ENCODE data around the gene EBPL. TPM values are rescaled to one million over a fixed set of nuclear protein-coding genes. Genes with fewer than 3 reads are reported as not detected.

The EBPL gene
- polyA plus RNA-seq, 1 of the 3 experiments (the other 2 are of a cell fraction): 113 TPM

DNA sequence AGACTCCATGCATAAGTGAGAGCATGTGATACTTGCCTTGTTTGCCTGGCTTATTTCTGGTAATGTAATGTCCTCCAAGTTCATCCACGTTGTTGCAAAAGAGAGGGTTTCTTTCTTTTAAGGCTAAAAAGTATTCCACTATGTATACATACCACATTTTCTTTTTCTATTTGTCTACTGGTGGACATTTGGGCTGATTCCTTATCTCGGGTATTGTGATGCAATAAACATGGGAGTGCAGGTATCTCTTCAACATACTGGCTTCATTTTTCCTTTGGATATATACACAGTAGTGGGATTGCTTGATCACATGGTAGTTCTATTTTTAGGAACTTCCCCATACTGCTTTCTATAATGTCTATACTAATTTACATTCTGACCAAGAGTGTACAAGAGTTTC, 49.6 kb upstream of the EBPL start:
- no peaks in the 10 kb centered on the region for H3K4me1 ChIP-seq (ENCODE audit: control insufficient read depth in 1 of 2, insufficient read depth in 2 of 2, low read depth in 1 of 2, low read length in 1 of 2)
- no peaks in the 10 kb centered on the region for H4K20me1 ChIP-seq (ENCODE audit: insufficient read depth)
- ChIA-PET CTCF (no interaction called here), POLR2A (no interaction called here)
- no peak for DNase-seq
- WGBS (ENCODE audit: low lambda C conversion rate): 100% methylated on average over 2 of the region's 2 CpGs
- H2AFZ ChIP-seq (ENCODE audit: low read depth): no peak overlapping the region
- H3K36me3 ChIP-seq (replicated peaks in 1 of 2; ENCODE audit: control insufficient read depth in 1 of 2, insufficient read depth in 2 of 2, low read length in 1 of 2): peaks cover 23 to 64% of the 10 kb centered on the region in 2 experiments
- peaks cover 7% of the 10 kb centered on the region for H3F3A ChIP-seq (replicated peaks; ENCODE audit: insufficient read depth)
- no peaks in the 10 kb centered on the region for H3K27me3 ChIP-seq (ENCODE audit: insufficient read depth)
- H3K9me3 ChIP-seq: no peaks in the 10 kb centered on the region
- H3K79me2 ChIP-seq (ENCODE audit: insufficient read depth): peaks cover 8% of the 10 kb centered on the region; the same call in 1 of the 2 replicates
- TF ChIP-seq, protein P1, sequence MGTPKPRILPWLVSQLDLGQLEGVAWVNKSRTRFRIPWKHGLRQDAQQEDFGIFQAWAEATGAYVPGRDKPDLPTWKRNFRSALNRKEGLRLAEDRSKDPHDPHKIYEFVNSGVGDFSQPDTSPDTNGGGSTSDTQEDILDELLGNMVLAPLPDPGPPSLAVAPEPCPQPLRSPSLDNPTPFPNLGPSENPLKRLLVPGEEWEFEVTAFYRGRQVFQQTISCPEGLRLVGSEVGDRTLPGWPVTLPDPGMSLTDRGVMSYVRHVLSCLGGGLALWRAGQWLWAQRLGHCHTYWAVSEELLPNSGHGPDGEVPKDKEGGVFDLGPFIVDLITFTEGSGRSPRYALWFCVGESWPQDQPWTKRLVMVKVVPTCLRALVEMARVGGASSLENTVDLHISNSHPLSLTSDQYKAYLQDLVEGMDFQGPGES (IDR thresholded peaks at IDR 0.05; ENCODE audit: low read depth, low read length): no peak
- no peak for TF ChIP-seq NRF1 (IDR thresholded peaks at IDR 0.05; ENCODE audit: low read depth, low read length)
- TF ChIP-seq RCOR1 (IDR thresholded peaks at IDR 0.05; ENCODE audit: low read length): no peak
- TF ChIP-seq, protein P2, sequence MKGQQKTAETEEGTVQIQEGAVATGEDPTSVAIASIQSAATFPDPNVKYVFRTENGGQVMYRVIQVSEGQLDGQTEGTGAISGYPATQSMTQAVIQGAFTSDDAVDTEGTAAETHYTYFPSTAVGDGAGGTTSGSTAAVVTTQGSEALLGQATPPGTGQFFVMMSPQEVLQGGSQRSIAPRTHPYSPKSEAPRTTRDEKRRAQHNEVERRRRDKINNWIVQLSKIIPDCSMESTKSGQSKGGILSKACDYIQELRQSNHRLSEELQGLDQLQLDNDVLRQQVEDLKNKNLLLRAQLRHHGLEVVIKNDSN (IDR thresholded peaks at IDR 0.05; ENCODE audit: borderline replicate concordance, low read depth): no peak
- no peak for TF ChIP-seq ELF1 (IDR thresholded peaks at IDR 0.05)
- no peak for TF ChIP-seq JUND (IDR thresholded peaks at IDR 0.05)
- TF ChIP-seq MXI1 (IDR thresholded peaks at IDR 0.05; ENCODE audit: low read depth, low read length): no peak
- TF ChIP-seq, protein P3, sequence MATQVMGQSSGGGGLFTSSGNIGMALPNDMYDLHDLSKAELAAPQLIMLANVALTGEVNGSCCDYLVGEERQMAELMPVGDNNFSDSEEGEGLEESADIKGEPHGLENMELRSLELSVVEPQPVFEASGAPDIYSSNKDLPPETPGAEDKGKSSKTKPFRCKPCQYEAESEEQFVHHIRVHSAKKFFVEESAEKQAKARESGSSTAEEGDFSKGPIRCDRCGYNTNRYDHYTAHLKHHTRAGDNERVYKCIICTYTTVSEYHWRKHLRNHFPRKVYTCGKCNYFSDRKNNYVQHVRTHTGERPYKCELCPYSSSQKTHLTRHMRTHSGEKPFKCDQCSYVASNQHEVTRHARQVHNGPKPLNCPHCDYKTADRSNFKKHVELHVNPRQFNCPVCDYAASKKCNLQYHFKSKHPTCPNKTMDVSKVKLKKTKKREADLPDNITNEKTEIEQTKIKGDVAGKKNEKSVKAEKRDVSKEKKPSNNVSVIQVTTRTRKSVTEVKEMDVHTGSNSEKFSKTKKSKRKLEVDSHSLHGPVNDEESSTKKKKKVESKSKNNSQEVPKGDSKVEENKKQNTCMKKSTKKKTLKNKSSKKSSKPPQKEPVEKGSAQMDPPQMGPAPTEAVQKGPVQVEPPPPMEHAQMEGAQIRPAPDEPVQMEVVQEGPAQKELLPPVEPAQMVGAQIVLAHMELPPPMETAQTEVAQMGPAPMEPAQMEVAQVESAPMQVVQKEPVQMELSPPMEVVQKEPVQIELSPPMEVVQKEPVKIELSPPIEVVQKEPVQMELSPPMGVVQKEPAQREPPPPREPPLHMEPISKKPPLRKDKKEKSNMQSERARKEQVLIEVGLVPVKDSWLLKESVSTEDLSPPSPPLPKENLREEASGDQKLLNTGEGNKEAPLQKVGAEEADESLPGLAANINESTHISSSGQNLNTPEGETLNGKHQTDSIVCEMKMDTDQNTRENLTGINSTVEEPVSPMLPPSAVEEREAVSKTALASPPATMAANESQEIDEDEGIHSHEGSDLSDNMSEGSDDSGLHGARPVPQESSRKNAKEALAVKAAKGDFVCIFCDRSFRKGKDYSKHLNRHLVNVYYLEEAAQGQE (IDR thresholded peaks at IDR 0.05; ENCODE audit: low read depth, low read length): no peak
- TF ChIP-seq FOSL2 (IDR thresholded peaks at IDR 0.05; ENCODE audit: borderline replicate concordance, low read depth): no peak
- TF ChIP-seq EP300 (IDR thresholded peaks at IDR 0.05; ENCODE audit: borderline replicate concordance in 1 of 2, low read depth in 1 of 2, low read length in 1 of 2): no peak
- TF ChIP-seq YY1 (IDR thresholded peaks at IDR 0.05; ENCODE audit: low read depth): no peak
- TF ChIP-seq, protein P4, sequence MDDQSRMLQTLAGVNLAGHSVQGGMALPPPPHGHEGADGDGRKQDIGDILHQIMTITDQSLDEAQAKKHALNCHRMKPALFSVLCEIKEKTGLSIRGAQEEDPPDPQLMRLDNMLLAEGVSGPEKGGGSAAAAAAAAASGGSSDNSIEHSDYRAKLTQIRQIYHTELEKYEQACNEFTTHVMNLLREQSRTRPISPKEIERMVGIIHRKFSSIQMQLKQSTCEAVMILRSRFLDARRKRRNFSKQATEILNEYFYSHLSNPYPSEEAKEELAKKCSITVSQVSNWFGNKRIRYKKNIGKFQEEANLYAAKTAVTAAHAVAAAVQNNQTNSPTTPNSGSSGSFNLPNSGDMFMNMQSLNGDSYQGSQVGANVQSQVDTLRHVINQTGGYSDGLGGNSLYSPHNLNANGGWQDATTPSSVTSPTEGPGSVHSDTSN (IDR thresholded peaks at IDR 0.05): no peak
- TF ChIP-seq, protein P5, sequence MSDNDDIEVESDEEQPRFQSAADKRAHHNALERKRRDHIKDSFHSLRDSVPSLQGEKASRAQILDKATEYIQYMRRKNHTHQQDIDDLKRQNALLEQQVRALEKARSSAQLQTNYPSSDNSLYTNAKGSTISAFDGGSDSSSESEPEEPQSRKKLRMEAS (IDR thresholded peaks at IDR 0.05; ENCODE audit: low read depth): no peak
- no peak for TF ChIP-seq EZH2phosphoT487 (IDR thresholded peaks at IDR 0.05; ENCODE audit: borderline replicate concordance, low read depth)
- TF ChIP-seq, protein P6, sequence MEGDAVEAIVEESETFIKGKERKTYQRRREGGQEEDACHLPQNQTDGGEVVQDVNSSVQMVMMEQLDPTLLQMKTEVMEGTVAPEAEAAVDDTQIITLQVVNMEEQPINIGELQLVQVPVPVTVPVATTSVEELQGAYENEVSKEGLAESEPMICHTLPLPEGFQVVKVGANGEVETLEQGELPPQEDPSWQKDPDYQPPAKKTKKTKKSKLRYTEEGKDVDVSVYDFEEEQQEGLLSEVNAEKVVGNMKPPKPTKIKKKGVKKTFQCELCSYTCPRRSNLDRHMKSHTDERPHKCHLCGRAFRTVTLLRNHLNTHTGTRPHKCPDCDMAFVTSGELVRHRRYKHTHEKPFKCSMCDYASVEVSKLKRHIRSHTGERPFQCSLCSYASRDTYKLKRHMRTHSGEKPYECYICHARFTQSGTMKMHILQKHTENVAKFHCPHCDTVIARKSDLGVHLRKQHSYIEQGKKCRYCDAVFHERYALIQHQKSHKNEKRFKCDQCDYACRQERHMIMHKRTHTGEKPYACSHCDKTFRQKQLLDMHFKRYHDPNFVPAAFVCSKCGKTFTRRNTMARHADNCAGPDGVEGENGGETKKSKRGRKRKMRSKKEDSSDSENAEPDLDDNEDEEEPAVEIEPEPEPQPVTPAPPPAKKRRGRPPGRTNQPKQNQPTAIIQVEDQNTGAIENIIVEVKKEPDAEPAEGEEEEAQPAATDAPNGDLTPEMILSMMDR (IDR thresholded peaks at IDR 0.05): no peak
- TF ChIP-seq TCF12 (IDR thresholded peaks at IDR 0.05): no peak
- no peaks in the 10 kb centered on the region; the same call in 1 of the 2 replicates for H3K9me2 ChIP-seq
- H3K27ac ChIP-seq (ENCODE audit: low read depth in 2 of 2, low read length in 1 of 2): no peak overlapping the region
- no peak overlapping the region for H3K4me2 ChIP-seq
- no peak overlapping the region for H3K9ac ChIP-seq
- H3K4me3 ChIP-seq (ENCODE audit: low read depth in 2 of 2, low read length in 1 of 2): no peak overlapping the region

All from SK-N-SH (cell line).